HTR-8/SVneo (cell line): ENCODE results near the gene ZNF579.
"Not testable (repeated sequence)": the region's sequence is repeated elsewhere in the genome, so short reads cannot be mapped to it uniquely, and the experiment has no call there.

Experiments used
- DNase-seq: peaks from one replicate; pipeline ENCODE4 v3.0.0; 2011; ENCODE audit warnings: low spot score, mixed read lengths; ENCODE audit not compliant: insufficient read length
- FAIRE-seq: peaks from 2 replicates; lab custom pipeline; 2011; peaks lifted over from hg19 to GRCh38; lab: Jason Lieb, UNC

The ZNF579 gene

GRCh38 chr19:55578761-55579747 is 1.6 kb downstream of the ZNF579 start:
- no peak for DNase-seq
- FAIRE-seq: no peak

DNA sequence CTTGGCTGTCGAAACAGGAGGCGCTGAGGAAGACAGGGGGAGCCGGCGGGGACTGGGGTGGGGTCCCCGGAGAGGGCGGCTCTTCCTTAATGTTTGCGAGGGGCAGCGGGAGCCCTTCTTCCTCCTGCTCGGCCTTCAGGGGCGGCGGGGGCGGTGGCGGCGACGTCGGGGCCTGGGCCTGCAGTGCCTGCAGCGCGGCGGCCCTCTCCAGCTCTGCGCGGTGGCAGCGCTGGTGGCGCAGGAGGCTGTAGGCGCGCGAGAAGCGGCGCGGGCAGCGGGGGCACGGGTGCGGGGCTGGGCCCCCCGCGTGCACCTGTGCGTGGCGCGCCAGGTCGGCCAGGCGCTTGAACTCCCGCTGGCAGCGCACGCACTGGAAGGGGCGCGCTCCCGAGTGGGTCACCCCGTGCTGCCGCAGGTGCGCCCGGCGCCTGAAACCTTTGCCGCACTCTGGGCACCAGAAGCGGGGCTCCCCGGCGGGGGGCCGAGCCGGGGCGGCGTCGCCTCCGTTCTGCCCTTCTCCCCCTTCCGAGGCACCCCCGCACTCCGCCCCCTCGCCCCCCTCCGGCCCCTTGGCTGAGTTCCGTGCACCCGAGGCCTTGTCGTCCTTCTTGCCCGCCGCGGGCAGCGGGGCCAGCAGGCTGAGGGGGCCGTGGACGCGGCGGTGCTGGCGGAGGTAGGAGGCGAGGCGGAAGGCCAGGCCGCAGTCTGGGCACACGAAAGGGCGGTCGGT is 2.5 kb downstream of the ZNF579 start:
- FAIRE-seq: no peak
- no peak for DNase-seq

DNA sequence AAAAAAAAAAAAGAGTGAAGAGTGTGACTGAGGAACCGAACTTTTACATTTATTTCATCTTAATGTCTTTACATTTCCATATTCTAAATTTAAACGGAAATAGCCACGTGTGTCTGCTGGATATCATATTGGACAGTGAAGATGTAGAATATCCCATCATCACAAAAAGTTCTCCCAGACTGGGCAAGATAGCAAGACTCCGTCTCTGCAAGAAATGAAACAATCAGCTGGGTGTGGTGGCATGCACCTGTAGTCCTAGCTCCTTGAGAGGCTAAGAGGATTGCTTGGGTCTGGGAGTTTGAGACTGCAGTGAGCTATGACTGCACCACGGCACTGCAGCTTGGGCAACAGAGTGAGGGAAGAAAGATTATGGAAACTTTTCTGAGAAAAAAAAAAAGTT is 3.9 kb downstream of the ZNF579 start:
- DNase-seq: no peak
- FAIRE-seq: no peak

DNA sequence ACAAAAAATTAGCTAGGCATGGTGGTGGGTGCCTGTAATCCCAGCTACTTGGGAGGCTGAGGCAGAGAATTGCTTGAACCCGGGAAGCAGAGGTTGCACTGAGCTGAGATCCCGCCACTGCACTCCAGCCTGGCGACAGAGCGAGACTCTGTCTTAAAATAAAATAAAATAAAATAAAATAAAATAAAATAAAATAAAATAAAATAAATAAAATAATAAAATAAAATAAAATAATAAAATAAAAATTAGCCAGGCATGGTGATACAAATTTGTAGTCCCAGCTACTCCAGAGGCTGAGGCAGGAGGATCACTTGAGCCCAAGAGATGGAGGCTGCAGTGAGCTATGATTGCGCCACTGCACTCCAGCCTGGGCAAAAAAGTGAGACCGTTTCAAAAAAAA is 6.7 kb downstream of the ZNF579 start:
- not testable (repeated sequence) for FAIRE-seq, DNase-seq

DNA sequence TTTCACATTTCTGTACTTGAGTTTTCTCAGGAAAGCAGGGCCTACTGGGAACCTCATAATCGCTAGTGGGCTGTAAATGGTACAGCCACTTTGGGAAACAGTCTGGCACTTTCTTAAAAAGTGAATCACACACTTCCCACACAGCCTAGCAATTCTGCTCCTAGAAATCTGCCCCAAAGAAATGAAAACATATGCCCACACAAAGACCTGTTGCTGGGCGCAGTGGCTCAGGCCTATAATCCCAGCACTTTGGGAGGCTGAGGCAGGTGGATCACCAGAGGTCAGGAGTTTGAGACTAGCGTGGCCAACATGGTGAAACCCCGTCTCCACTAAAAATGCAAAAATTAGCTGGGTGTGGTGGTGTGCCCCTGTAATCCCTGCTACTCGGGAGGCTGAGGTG is 11.2 kb downstream of the ZNF579 start:
- FAIRE-seq, DNase-seq: not testable (repeated sequence)

DNA sequence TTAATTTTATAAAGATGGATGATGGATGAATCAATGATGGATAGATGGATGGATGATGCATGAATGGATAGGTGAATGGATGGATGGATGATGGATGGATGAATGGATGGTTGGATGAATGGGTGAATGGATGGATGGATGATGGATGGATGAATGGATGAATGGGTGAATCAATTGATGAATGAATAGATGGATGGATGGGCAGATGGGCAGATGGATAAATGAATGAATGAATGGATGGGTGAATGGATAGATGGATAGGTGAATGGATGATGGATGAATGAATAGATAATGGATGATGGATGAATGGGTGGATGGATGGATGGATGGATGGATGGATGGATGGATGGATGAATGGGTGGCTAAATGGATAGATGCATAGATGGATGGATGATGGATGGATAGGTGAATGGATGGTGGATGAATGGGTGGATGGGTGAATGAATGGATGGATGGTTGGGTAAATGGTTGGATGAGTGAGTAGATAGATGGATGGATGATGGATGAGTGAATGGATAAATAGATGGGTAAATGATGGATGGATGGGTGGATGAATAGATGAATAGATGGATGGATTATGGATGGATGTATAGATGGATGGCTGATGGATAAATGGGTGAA is 12.8 kb downstream of the ZNF579 start:
- DNase-seq (no peak), FAIRE-seq (peak; percentile 33)

DNA sequence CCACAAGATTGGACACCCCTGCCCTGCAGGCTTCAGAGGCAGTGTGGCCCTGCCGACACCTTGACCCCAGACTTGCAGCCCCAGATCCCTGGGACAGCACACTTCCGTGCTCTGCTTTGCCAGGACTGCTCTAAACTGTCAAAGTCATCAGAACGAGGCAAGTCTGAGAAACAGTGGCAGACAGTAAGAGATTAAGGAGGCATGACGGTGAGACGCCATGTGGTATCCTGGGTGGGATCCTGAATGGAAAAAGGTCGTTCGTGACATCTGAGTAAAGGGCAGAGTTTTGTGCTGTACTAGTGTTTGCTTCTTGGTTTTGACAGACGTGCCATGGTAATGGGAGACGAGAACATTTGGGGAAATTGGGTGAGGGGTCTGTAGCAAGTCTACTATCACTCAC is 13.8 kb downstream of the ZNF579 start:
- DNase-seq (no peak), FAIRE-seq (peak; percentile 48)

DNA sequence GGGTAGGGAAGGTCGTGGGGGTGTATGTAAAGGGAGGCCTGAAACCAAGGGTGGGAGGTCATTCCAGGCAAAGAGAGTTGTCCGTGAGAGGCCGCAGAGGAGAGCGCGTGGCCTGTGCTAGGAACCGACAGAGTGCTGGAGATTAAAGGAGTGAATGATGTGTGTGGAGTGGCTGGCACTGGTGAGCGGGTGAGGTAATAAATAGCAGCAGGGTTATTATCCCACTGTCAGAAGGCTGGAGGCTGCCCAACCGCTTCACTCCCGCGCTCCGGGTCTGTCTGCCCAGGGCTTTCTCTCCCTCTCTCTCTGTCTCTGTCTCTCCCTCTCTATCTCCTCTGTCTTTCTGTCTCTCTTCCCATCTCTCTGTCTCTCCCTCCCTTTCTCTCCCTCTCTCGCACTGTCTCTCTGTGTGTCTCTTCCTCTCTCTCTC is 17.4 kb downstream of the ZNF579 start:
- FAIRE-seq: no peak
- DNase-seq: no peak

- no peak for FAIRE-seq
- no peak for DNase-seq
These were observed 21.0 kb downstream of the ZNF579 start for GRCh38 chr19:55559684-55560083.

- FAIRE-seq (no peak), DNase-seq (no peak)
These were observed 25.9 kb downstream of the ZNF579 start for GRCh38 chr19:55554741-55555152.

DNA sequence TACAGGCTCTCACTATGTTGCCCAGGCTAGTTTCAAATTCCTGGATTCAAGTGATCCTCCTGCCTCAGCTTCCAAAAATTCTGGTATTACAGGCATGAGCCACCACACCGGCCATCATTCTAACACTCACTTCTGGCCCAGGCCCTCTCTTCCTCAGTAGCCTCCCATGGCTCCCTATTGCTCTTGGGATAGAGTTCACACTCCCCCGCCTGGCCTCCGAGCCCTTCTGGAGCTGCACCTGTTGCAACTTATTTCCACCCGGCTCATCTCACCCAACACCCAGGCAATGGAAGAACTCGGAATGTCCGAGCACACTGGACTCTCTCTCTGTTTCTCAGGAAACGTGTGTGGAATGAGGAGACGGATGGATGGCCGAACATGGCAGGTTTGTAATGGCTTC is 26.3 kb downstream of the ZNF579 start:
- FAIRE-seq: no peak

GRCh38 chr19:55553217-55554182 is 27.1 kb downstream of the ZNF579 start:
- DNase-seq: no peak

More for the DNA sequence above, 26.3 kb downstream of the ZNF579 start:
- no peak for DNase-seq

GRCh38 chr19:55552620-55553019 is 28.0 kb downstream of the ZNF579 start:
- FAIRE-seq (no peak), DNase-seq (peak; percentile 53)

More at GRCh38 chr19:55553217-55554182, 27.1 kb downstream of the ZNF579 start:
- FAIRE-seq: no peak

- no peak for DNase-seq
- no peak for FAIRE-seq
These were observed 28.4 kb downstream of the ZNF579 start for GRCh38 chr19:55552206-55552605.

- FAIRE-seq: no peak
These were observed 30.4 kb downstream of the ZNF579 start for GRCh38 chr19:55550321-55550650.

GRCh38 chr19:55549500-55550320 is 30.9 kb downstream of the ZNF579 start:
- peak; percentile 65 for FAIRE-seq
- DNase-seq: peak; percentile 63

More at GRCh38 chr19:55550321-55550650, 30.4 kb downstream of the ZNF579 start:
- no peak for DNase-seq

DNA sequence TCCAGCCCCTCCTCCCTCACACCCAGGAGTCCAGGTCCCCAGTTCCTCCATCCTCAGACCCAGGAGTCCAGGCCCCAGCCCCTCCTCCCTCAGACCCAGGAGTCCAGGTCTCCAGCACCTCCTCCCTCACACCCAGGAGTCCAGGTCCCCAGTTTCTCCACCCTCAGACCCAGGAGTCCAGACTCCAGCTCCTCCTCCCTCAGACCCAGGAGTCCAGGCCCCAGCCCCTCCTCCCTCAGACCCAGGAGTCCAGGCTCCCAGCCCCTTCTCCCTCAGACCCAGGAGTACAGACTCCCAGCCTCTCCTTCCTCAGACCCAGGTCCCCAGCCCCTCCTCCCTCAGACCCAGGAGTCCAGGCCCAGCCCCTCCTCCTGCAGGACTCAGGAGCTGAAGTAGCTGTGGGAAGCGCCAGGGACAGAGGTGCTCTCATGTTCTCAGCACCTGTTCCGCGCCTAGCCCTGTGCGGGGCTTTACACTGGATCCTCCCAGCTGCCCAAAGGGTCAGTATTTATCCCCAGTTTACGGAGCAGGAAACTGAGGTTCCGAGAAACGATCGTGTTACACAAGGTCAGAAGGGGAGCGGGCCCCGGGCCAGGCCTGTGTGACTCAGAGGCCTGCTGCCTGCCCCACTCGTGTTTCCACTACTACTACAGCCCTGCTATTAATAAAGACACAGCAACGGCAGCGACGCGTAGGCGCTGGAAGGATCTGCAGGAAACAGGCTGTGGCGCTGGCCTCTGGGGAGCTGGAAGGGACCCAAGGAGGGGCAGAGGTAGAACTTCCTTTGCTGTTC is 33.6 kb downstream of the ZNF579 start:
- DNase-seq (no peak), FAIRE-seq (peak; percentile 51)

GRCh38 chr19:55546011-55546410 is 34.6 kb downstream of the ZNF579 start:
- DNase-seq: no peak
- FAIRE-seq: no peak
